GM23248 (cell line): ENCODE data around the gene RILP.

Experiments
- EZH2 ChIP-seq: fragments of 200-600 bp; sonication (generic); IDR thresholded peaks from 2 replicates; pipeline ENCODE4 v1.6.1; 2018; ENCODE audit warnings: antibody characterized with exemption, mild to moderate bottlenecking; ENCODE audit not compliant: insufficient read depth, poor library complexity, severe bottlenecking
- EZH2phosphoT487 ChIP-seq: fragments of 200-600 bp; sonication (generic); IDR thresholded peaks from 2 replicates; pipeline ENCODE4 v1.6.1; 2018; ENCODE audit warnings: antibody characterized with exemption, moderate library complexity, mild to moderate bottlenecking, low read depth; ENCODE audit not compliant: insufficient read depth

DNA sequence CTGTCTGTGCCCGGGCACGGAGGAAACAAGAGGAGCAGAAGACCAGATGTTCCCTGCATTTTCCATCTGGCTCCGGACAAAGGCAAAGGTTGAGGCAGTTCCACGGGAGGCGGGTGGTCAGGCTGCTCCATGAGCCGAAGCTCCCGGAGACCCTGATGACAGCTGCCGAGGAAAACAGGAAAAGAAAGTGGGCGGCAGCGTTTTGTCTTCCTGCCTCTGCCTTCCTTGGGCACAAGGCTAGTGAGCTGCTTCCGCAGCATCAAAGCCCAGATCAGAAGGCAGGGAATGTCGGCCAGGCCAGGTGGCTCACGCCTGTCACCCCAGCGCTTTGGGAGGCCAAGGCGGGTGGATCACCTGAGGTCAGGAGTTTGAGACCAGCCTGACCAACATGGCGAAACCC, 37.3 kb downstream of the RILP start:
- TF ChIP-seq EZH2phosphoT487 (no peak), EZH2 (no peak)
